Neural progenitor cell (in vitro differentiated cells): ENCODE data around the gene MYCL. TPM values are rescaled to one million over a fixed set of nuclear protein-coding genes. Genes with fewer than 3 reads are reported as not detected.

ENCODE experiments used
- DNase-seq: peaks from one replicate; pipeline ENCODE4 v3.0.0-alpha.2; 2016; ENCODE audit warnings: low spot score
- H2AFZ ChIP-seq: fragments of 200-600 bp; sonication (generic); replicated peaks from 2 replicates; pipeline ENCODE4 v1.6.1; 2016; ENCODE audit warnings: antibody characterized with exemption
- H3F3A ChIP-seq: fragments of 200-600 bp; sonication (generic); 2 replicates; pipeline ENCODE4 v1.6.1; 2016; ENCODE audit warnings: antibody characterized with exemption, low read depth
- H3K27ac ChIP-seq: fragments of 200-600 bp; sonication (generic); 2 replicates; pipeline ENCODE4 v1.5.1; 2016; ENCODE audit warnings: mild to moderate bottlenecking
- H3K27me3 ChIP-seq: fragments of 200-600 bp; sonication (generic); 2 replicates; pipeline ENCODE4 v1.6.1; 2016; ENCODE audit warnings: mild to moderate bottlenecking, moderate library complexity
- H3K36me3 ChIP-seq: fragments of 200-600 bp; sonication (generic); 2 replicates; pipeline ENCODE4 v1.5.1; 2016
- H3K4me1 ChIP-seq: fragments of 200-600 bp; sonication (generic); 2 replicates; pipeline ENCODE4 v1.6.1; 2016; ENCODE audit warnings: mixed run types
- H3K4me2 ChIP-seq: fragments of 200-600 bp; sonication (generic); 2 replicates; pipeline ENCODE4 v1.6.1; 2016
- H3K4me3 ChIP-seq: fragments of 200-600 bp; sonication (generic); 2 replicates; pipeline ENCODE4 v1.5.1; 2016
- H3K79me2 ChIP-seq: fragments of 200-600 bp; sonication (generic); 2 replicates; pipeline ENCODE4 v1.6.1; 2016; ENCODE audit warnings: low read depth
- H3K9ac ChIP-seq: fragments of 200-600 bp; sonication (generic); 2 replicates; pipeline ENCODE4 v1.6.1; 2016
- H3K9me3 ChIP-seq: fragments of 200-600 bp; sonication (generic); 2 replicates; pipeline ENCODE4 v1.5.1; 2016; ENCODE audit warnings: low read depth
- H4K20me1 ChIP-seq: fragments of 200-600 bp; sonication (generic); 2 replicates; pipeline ENCODE4 v1.6.1; 2016; ENCODE audit warnings: low read depth
- H3K27ac Mint-ChIP-seq: 3 replicates; pipeline ENCODE4 v1.8.0; 2021; ENCODE audit warnings: mixed read lengths
- H3K27me3 Mint-ChIP-seq: 2 replicates; pipeline ENCODE4 v1.8.0; 2022; ENCODE audit warnings: low read depth, mild to moderate bottlenecking, inconsistent platforms, moderate library complexity, mixed read lengths; ENCODE audit not compliant: insufficient read depth
- H3K36me3 Mint-ChIP-seq: 3 replicates; pipeline ENCODE4 v1.8.0; 2021; ENCODE audit warnings: mixed read lengths
- H3K4me1 Mint-ChIP-seq: 3 replicates; pipeline ENCODE4 v1.8.0; 2021; ENCODE audit warnings: mixed read lengths
- H3K4me3 Mint-ChIP-seq: 3 replicates; pipeline ENCODE4 v1.8.0; 2021; ENCODE audit warnings: mild to moderate bottlenecking, moderate library complexity, mixed read lengths
- H3K9me3 Mint-ChIP-seq: 3 replicates; pipeline ENCODE4 v1.8.0; 2020; ENCODE audit warnings: mixed read lengths
- EZH2 ChIP-seq: fragments of 200-600 bp; sonication (generic); IDR thresholded peaks from 2 replicates; pipeline ENCODE4 v1.6.1; 2017; ENCODE audit warnings: antibody characterized with exemption, mild to moderate bottlenecking, moderate library complexity
- EZH2phosphoT487 ChIP-seq: fragments of 200-600 bp; sonication (generic); IDR thresholded peaks from 2 replicates; pipeline ENCODE4 v1.6.1; 2017; ENCODE audit warnings: antibody characterized with exemption
- total RNA-seq: library from RNA; depleted of rRNA; stranded (reverse); fragments of >200 nt; gene quantifications from 2 replicates; pipeline ENCODE4 v1.2.3, GENCODE V29; 2015; ENCODE audit warnings: low replicate concordance
- TF ChIP-seq, protein P1 (sequence below): fragments of 200-600 bp; sonication (generic); IDR thresholded peaks from 2 replicates; pipeline ENCODE4 v1.5.1; 2017; ENCODE audit warnings: antibody characterized with exemption, mild to moderate bottlenecking

Gene MYCL
- total RNA-seq, 1 donor from 2014 or later: 21.8 TPM

DNA sequence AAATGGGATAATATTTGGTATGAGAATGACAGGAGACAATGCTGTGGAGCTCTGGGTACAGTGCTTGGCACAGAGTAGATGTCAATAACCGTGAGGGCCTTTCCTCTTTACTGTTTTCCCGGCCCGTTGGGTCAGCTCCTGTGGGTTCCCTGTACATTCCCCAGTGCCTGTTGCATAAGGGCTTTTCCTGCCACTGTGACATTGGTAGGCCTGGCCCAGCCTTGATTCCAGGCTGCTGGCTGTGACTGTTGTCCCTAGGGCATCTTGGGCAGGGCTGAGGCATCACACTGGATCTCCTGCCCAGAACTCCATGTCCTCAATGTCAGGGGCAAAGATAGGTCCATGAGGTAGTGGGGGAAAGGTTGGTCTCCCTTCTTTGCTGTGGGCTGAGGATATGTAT lies 25.8 kb upstream of the MYCL start:
- H3K27me3 ChIP-seq: peaks cover 37% of the 10 kb centered on the region
- Mint-ChIP-seq H3K27me3 (peaks cover 6% of the 10 kb centered on the region), H3K4me3 (no peak overlapping the region), H3K27ac (no peak overlapping the region), H3K9me3 (no peaks in the 10 kb centered on the region), H3K36me3 (no peaks in the 10 kb centered on the region), H3K4me1 (peaks cover 31% of the 10 kb centered on the region)
- no peaks in the 10 kb centered on the region for H3K36me3 ChIP-seq
- H2AFZ ChIP-seq: no peak overlapping the region
- H3K4me1 ChIP-seq: no peaks in the 10 kb centered on the region
- no peaks in the 10 kb centered on the region for H3K79me2 ChIP-seq
- H3K27ac ChIP-seq: no peak overlapping the region
- H3K4me3 ChIP-seq: no peak overlapping the region
- TF ChIP-seq EZH2 (no peak), EZH2phosphoT487 (no peak)
- TF ChIP-seq, protein P1, sequence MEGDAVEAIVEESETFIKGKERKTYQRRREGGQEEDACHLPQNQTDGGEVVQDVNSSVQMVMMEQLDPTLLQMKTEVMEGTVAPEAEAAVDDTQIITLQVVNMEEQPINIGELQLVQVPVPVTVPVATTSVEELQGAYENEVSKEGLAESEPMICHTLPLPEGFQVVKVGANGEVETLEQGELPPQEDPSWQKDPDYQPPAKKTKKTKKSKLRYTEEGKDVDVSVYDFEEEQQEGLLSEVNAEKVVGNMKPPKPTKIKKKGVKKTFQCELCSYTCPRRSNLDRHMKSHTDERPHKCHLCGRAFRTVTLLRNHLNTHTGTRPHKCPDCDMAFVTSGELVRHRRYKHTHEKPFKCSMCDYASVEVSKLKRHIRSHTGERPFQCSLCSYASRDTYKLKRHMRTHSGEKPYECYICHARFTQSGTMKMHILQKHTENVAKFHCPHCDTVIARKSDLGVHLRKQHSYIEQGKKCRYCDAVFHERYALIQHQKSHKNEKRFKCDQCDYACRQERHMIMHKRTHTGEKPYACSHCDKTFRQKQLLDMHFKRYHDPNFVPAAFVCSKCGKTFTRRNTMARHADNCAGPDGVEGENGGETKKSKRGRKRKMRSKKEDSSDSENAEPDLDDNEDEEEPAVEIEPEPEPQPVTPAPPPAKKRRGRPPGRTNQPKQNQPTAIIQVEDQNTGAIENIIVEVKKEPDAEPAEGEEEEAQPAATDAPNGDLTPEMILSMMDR: no peak
- peaks cover 5% of the 10 kb centered on the region for H3F3A ChIP-seq
- no peak for DNase-seq
- no peak overlapping the region for H3K4me2 ChIP-seq
- H3K9me3 ChIP-seq: no peaks in the 10 kb centered on the region
- H4K20me1 ChIP-seq: peaks cover 7% of the 10 kb centered on the region
- H3K9ac ChIP-seq: no peak overlapping the region

DNA sequence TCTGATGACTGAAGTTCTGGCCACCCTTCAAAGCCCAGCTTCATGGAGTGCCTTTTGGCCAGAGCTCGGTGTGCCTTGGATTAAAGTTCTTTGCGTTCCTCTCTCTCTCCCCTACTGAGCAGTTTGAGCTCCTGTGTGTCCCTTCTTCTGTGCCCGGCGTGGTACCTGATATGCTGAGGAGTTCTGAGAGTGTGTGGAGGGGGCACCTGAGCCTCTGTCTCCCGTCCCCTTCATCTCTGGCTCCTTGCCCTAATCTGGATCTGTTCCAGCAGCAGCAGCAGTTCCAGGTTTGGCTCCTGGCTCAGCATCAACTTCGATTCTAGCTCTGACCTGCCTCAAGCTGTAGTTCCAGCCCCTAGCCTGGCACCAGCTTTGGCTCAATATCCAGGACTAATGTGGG lies 25.1 kb upstream of the MYCL start:
- no peak overlapping the region for H3K4me2 ChIP-seq
- DNase-seq: no peak
- H3K9me3 Mint-ChIP-seq: no peaks in the 10 kb centered on the region
- H3K4me1 Mint-ChIP-seq: peaks cover 38% of the 10 kb centered on the region
- no peaks in the 10 kb centered on the region for H3K36me3 Mint-ChIP-seq
- no peak overlapping the region for H3K9ac ChIP-seq
- peak overlapping the region; percentile 3 for H3K4me3 Mint-ChIP-seq
- H3K4me3 ChIP-seq: no peak overlapping the region
- TF ChIP-seq EZH2 (no peak), EZH2phosphoT487 (no peak)
- TF ChIP-seq, protein P1: no peak
- H2AFZ ChIP-seq: no peak overlapping the region
- H3K27me3 Mint-ChIP-seq: peaks cover 6% of the 10 kb centered on the region
- H3K4me1 ChIP-seq: peaks cover 4% of the 10 kb centered on the region
- peaks cover 14% of the 10 kb centered on the region for H4K20me1 ChIP-seq
- H3K27ac ChIP-seq: no peak overlapping the region
- peak overlapping the region; percentile 93 for H3K27ac Mint-ChIP-seq
- no peaks in the 10 kb centered on the region for H3K79me2 ChIP-seq
- H3K9me3 ChIP-seq: no peaks in the 10 kb centered on the region
- no peaks in the 10 kb centered on the region for H3K36me3 ChIP-seq
- H3F3A ChIP-seq: peaks cover 11% of the 10 kb centered on the region
- H3K27me3 ChIP-seq: peaks cover 44% of the 10 kb centered on the region

DNA sequence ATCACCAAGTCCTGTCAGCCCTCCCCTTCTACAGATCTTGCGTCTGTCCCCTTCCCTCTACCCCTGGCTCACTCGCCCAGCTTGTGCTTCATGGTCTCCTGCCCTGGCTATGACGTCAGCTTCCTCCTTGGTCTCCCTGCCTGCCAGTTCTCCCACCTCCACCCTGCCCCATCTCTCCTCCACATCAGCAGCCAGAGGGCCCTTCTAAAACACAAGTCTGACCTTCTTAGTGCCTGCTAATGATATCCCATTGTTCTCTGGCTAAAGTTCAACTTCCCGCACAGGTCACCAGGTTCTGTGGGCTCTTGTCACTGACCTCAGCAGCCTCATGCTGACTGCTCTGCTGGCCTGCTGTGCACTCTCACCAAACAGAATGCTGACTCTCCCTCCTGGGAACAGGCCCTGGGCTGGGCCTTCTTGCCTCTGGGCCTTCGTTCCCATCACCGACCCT lies 24.7 kb upstream of the MYCL start:
- Histone ChIP-seq H4K20me1 (peaks cover 14% of the 10 kb centered on the region), H3K79me2 (no peaks in the 10 kb centered on the region), H3K27ac (no peak overlapping the region), H3K9me3 (no peaks in the 10 kb centered on the region), H2AFZ (no peak overlapping the region), H3K36me3 (no peaks in the 10 kb centered on the region), H3K27me3 (peaks cover 48% of the 10 kb centered on the region), H3K9ac (no peak overlapping the region), H3K4me1 (peaks cover 5% of the 10 kb centered on the region), H3K4me3 (no peak overlapping the region), H3K4me2 (no peak overlapping the region), H3F3A (peaks cover 13% of the 10 kb centered on the region)
- TF ChIP-seq EZH2: no peak
- no peak for TF ChIP-seq EZH2phosphoT487
- TF ChIP-seq, protein P1: no peak
- no peaks in the 10 kb centered on the region for H3K9me3 Mint-ChIP-seq
- peak overlapping the region; percentile 93 for H3K27ac Mint-ChIP-seq
- no peak for DNase-seq
- H3K4me1 Mint-ChIP-seq: peaks cover 43% of the 10 kb centered on the region
- peak overlapping the region; percentile 21 for H3K4me3 Mint-ChIP-seq
- peaks cover 6% of the 10 kb centered on the region for H3K27me3 Mint-ChIP-seq
- no peaks in the 10 kb centered on the region for H3K36me3 Mint-ChIP-seq
